ACC112 (cell line): ENCODE results near the gene GRIN1.

Experiments
- H2AFZ ChIP-seq: fragments of 200-600 bp; sonication (generic); one replicate; pipeline ENCODE4 v1.6.0; 2017; ENCODE audit warnings: antibody characterized with exemption, low read length; ENCODE audit not compliant: unreplicated experiment
- H3K27ac ChIP-seq: fragments of 200-600 bp; sonication (generic); 2 replicates; pipeline ENCODE4 v1.5.1; 2014; ENCODE audit warnings: low read depth, mild to moderate bottlenecking, antibody characterized with exemption, low read length, moderate library complexity
- H3K27me3 ChIP-seq: fragments of 200-600 bp; sonication (generic); 2 replicates; pipeline ENCODE4 v1.6.1; 2014; ENCODE audit warnings: mild to moderate bottlenecking, antibody characterized with exemption, low read length, moderate library complexity, mixed read lengths; ENCODE audit not compliant: insufficient read depth
- H3K36me3 ChIP-seq: fragments of 200-600 bp; sonication (generic); 2 replicates; pipeline ENCODE4 v1.6.1; 2016; ENCODE audit warnings: mild to moderate bottlenecking, antibody characterized with exemption, low read length, moderate library complexity, mixed read lengths; ENCODE audit not compliant: insufficient read depth
- H3K4me1 ChIP-seq: fragments of 200-600 bp; sonication (generic); one replicate; pipeline ENCODE4 v1.6.1; 2016; ENCODE audit warnings: low read length, mixed read lengths; ENCODE audit not compliant: insufficient read depth, unreplicated experiment, control insufficient read depth
- H3K4me3 ChIP-seq: fragments of 200-600 bp; sonication (generic); 2 replicates; pipeline ENCODE4 v1.5.1; 2014; ENCODE audit warnings: mild to moderate bottlenecking, low read depth, low read length
- H3K79me2 ChIP-seq: fragments of 200-600 bp; sonication (generic); one replicate; pipeline ENCODE4 v1.6.0; 2016; ENCODE audit warnings: low read length; ENCODE audit not compliant: control insufficient read depth, unreplicated experiment, insufficient read depth

Gene GRIN1

DNA sequence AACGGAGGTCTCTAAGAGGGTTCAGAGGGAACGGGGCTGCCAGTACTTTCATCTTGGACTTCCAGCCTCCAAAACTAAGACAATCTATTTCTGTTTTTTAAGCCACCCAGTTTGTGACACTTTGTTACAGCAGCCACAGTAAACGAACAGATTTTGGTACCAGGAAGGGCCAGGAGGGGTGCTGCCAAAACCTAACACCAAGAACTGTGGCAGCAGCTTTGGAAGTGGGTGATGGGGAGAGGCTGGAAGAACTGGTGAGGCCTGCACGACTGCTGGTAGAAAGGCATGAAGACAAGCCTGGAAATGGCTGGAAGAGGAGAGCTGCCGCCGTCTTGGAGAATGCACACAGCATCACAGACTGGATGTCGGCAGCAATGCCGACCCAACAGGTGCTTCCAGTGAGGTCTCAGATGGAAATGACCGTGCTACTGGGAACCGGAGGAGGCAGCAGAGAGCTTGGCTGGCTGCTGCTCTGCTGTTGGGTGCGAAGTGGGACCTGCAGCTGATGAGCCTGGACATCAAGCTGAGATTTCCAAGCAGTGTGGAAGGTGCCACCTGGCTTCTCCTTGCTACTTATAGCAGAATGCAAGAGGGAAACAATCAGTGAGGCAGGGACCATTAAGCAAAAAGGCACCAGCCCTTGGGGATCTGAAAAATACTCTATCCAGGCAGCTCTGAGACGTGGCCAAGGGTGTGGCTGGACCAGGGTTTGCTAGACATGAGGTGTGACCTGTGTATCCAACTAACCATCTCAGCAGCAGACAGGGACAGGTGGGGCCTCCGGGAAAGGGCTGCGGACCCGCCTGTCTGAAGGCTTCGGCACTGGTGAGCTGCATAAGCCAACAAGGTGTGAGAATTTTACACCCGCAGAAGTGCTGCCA lies 37.6 kb downstream of the GRIN1 start:
- no peak overlapping the region for H3K4me3 ChIP-seq
- no peaks in the 10 kb centered on the region for H3K79me2 ChIP-seq
- no peak overlapping the region for H3K27ac ChIP-seq
- H3K36me3 ChIP-seq, result no peaks in the 10 kb centered on the region
- no peak overlapping the region for H2AFZ ChIP-seq
- peaks cover 10% of the 10 kb centered on the region for H3K4me1 ChIP-seq
- H3K27me3 ChIP-seq, result no peaks in the 10 kb centered on the region

DNA sequence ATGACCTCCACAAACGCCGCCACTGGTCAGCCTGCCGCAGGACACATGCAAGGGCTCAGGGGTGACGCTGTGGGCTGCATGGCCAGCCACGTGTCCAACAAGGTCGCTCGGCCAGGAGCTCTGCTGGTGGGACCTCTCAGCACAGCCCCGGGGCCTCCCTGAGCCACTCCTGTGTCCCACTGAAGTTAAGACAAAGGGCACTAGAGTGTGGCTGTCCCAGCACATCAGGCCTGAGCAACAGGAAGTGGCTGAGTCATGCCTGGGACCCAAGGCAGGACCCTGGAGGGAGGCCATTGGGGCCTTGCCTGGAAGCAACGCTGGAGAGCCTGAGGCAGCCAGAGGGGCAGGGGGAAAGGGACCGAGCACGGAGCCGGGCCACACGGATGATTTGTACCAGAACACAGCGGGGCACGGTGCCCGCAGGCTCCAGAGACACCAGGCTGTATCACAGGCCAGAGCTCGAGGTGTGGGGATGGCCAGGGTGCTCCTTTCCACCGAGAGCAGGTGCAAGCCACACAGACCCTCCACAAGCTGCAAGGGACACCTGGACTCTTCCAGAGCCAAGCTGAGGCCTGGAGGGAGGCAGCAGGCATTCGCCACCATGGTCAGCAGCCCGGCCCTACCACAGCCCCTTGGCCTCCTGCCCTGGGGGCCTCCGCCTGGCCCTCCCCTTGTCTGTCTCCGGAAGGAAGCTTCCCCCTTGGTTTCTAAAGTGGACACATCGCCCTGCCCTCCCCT lies 39.4 kb downstream of the GRIN1 start:
- Histone ChIP-seq H3K27me3 (no peaks in the 10 kb centered on the region), H3K79me2 (no peaks in the 10 kb centered on the region), H3K4me1 (peaks cover 10% of the 10 kb centered on the region), H3K27ac (no peak overlapping the region), H2AFZ (no peak overlapping the region), H3K36me3 (no peaks in the 10 kb centered on the region), H3K4me3 (no peak overlapping the region)

DNA sequence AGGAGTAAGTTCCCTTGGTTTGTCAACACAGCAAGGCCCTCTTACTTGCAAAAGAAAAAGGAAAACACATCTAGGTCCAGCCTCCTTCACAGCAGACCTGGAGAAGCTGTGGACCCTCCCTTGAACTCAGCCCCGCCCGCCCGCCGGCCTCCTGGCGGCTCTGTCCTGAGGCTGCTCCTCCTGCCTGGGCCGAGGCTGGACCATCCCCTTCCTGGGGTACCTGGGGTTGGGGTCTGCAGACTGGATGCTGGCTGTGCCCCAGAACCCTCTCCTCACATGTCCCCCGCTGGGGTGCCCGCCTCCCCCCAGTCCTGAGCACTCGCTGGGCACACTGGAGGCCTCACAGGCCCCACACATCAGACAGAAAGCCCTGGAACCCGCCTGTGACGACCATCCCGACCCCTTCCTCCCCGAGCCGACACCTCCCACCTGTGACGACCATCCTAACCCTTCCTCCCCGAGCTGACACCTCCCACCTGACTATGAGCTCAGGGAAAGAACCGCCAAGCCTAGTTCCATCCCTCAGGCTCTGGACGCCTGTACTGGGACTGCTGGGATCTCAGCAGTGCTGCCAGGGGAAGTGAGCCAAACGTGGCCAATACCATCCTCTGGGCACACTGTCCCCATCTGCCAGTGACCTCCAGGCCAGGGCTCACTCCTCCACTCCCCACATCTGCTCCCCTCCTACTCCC lies 40.1 kb downstream of the GRIN1 start:
- Histone ChIP-seq H2AFZ (no peak overlapping the region), H3K27ac (no peak overlapping the region), H3K4me1 (peaks cover 10% of the 10 kb centered on the region), H3K79me2 (no peaks in the 10 kb centered on the region), H3K4me3 (no peak overlapping the region), H3K36me3 (no peaks in the 10 kb centered on the region), H3K27me3 (no peaks in the 10 kb centered on the region)

DNA sequence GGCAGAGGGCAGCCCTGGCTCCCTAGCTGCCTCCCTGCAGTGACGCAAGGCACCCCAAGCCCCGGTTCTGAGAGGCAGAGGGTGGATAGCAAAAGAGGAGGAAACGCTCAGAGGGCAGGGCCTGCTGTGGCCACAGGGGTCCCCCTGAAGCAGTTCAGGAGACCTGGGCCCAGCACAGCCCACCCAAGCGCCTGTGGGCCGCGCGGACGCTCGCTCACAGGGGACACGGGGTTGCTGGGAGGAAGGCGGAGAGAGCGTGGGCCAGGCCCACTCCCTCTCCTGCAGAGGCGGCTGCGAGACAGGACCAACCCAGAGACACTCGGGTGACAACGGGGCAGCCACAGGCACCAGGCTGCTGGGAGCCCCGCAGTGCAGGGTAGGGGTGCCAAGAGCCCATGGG lies 40.8 kb downstream of the GRIN1 start:
- no peak overlapping the region for H2AFZ ChIP-seq
- H3K4me1 ChIP-seq, result peaks cover 10% of the 10 kb centered on the region
- no peaks in the 10 kb centered on the region for H3K36me3 ChIP-seq
- H3K27me3 ChIP-seq, result no peaks in the 10 kb centered on the region
- H3K79me2 ChIP-seq, result no peaks in the 10 kb centered on the region
- no peak overlapping the region for H3K27ac ChIP-seq
- H3K4me3 ChIP-seq, result no peak overlapping the region

DNA sequence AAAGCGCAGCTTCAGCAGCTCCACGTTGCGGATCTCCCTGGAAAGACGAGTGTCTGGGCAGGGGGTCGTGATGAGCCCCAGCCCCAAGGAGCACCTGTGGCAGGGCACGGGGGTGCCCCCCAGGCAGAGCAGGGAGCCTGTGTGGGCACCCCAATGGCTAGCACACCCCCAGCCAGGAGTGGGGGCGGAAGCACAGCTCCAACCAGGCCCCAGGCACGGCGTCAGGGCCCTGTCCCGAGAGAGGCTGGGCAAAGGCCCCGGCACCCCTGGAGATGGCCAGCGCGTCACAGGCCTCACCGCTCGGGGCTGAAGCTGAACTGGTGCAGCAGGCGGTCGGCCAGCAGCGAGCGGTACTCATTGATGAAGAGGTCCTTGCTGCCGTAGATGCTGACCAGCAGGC lies 41.5 kb downstream of the GRIN1 start:
- H2AFZ ChIP-seq, result no peak overlapping the region
- peaks cover 10% of the 10 kb centered on the region for H3K4me1 ChIP-seq
- H3K27ac ChIP-seq, result no peak overlapping the region
- no peaks in the 10 kb centered on the region for H3K79me2 ChIP-seq
- H3K27me3 ChIP-seq, result no peaks in the 10 kb centered on the region
- H3K36me3 ChIP-seq, result no peaks in the 10 kb centered on the region
- H3K4me3 ChIP-seq, result no peak overlapping the region

DNA sequence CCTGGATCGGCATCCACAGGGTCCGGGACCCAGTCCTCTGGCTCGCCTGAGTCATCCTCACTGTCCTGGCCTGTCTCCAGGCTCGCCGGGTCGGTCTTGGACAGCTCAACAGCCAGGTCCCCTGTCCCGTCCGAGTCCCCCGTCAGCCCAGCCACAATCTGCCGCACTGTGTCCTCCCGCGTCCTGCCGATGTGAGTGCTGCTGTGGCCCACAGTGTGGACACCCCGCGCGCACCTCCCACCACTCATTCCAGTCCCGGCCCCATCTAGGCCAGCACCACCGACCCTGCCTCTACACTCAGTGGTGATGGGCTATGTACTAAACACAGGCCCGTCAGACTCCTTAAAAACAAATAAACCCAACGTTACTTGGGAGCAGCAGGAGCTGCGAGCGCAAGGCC lies 42.7 kb downstream of the GRIN1 start:
- Histone ChIP-seq H3K36me3 (no peaks in the 10 kb centered on the region), H3K79me2 (peaks cover 9% of the 10 kb centered on the region), H3K27me3 (no peaks in the 10 kb centered on the region), H3K4me1 (peaks cover 10% of the 10 kb centered on the region), H3K4me3 (no peak overlapping the region), H2AFZ (no peak overlapping the region), H3K27ac (no peak overlapping the region)

DNA sequence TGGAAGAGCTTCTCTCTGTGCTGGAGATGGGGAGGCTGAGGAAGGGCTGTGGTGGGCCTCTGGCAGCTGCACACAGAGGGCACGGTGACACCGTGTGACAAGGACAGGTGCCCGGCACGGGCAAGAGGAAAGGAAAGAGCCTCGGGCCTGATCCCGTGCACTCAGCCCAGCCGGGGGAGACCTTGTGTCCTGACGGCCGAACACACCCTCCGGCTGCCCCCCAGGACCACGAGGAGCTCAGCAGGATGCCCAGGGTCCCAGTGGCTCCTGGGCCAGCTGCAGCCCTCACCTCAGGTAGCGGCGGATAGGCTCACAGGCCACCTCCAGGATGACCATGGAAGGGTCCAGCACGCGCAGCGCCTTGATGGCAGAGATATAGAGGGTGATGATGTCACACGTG lies 43.9 kb downstream of the GRIN1 start:
- Histone ChIP-seq H3K27me3 (no peaks in the 10 kb centered on the region), H3K36me3 (no peaks in the 10 kb centered on the region), H3K79me2 (peaks cover 20% of the 10 kb centered on the region), H3K4me3 (no peak overlapping the region), H2AFZ (no peak overlapping the region), H3K27ac (no peak overlapping the region), H3K4me1 (peaks cover 17% of the 10 kb centered on the region)

DNA sequence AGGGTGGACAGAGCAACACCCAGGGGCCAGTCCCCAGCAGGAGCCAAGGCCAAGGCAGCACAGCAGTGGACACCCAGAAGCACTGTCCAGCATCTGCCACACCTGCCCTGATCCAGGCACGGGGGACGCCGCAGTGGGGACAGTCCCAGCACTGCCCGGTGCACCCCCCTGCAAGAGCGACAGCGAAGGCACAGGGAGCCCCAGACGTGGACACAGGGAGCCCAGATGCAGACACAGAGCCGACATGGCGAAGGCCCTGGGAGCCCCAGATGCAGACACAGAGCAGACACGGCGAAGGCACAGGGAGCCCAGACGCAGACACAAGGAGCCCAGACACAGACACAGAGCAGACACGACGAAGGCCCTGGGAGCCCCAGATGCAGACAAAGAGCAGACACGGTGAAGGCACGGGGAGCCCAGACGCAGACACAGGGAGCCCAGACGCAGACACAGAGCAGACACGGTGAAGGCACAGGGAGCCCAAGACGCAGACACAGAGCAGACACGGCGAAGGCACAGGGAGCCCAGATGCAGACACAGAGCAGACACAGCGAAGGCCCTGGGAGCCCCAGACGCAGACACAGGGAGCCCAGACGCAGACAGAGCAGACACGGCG lies 45.1 kb downstream of the GRIN1 start:
- Histone ChIP-seq H2AFZ (no peak overlapping the region), H3K27ac (no peak overlapping the region), H3K4me1 (peaks cover 7% of the 10 kb centered on the region), H3K4me3 (no peak overlapping the region), H3K27me3 (no peaks in the 10 kb centered on the region), H3K36me3 (no peaks in the 10 kb centered on the region), H3K79me2 (peaks cover 23% of the 10 kb centered on the region)

DNA sequence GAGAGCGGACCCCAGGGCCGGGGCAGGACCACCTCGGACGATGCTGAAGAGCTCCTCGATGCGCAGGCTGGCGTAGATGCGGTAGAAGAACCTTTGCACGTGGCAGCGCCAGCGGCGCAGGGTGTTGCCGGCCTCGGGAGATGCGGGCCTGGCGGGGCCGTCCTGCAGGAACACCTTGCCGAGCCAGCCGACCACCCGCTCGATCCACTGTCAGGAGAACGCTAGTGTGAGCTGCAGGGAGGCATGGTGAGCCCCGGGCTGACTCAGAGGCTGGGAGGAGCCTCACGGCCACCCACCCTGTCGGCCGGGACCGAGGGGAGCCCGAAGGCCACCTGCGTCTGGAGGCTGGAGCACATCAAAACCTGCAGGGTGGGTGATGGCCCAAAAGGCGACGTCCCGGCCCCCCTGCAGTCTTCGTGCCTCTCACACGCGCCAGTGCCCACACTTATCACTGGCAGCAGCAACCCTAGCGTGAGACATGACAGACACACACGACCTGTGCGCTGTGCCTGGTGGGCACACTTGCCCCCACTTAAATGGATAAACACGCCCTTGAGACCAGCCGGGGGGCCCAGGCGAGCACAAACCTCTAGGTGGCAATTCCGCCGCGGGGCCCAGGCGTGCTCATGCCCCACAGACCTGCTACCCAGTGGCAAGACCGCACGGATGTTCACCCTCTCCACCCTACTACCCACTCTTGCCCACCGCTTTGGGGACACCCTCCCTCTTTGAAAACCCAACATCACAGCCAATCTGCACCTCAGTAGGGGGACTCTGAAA lies 46.1 kb downstream of the GRIN1 start:
- Histone ChIP-seq H3K79me2 (peaks cover 28% of the 10 kb centered on the region), H3K27ac (no peak overlapping the region), H3K4me3 (no peak overlapping the region), H3K4me1 (peaks cover 14% of the 10 kb centered on the region), H2AFZ (no peak overlapping the region), H3K27me3 (no peaks in the 10 kb centered on the region), H3K36me3 (no peaks in the 10 kb centered on the region)

DNA sequence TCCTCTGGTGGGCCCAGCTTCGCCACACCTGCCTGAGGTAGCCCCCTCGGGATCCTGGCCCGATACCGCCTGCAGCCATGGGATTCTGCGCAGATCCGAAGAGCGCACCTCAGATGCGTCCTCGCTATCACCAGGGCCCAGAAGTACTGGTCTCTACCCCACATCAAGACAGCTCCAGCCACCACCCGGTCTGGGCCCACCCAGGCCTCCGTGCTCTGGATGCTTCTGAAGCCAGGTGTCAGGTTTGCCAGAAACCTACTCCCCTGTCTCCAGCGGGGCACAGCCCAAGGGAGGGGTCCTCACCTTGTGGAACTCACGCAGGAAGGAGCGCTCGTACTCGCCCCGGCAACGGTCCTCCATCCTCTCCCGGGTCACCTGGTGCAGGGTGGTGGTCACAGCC lies 47.0 kb downstream of the GRIN1 start:
- Histone ChIP-seq H3K27me3 (no peaks in the 10 kb centered on the region), H3K4me3 (no peak overlapping the region), H3K36me3 (no peaks in the 10 kb centered on the region), H3K27ac (no peak overlapping the region), H3K4me1 (peaks cover 18% of the 10 kb centered on the region), H2AFZ (no peak overlapping the region), H3K79me2 (peaks cover 37% of the 10 kb centered on the region)
